H1 (cell line): ENCODE measurements around the gene NLRP3. TPM values are rescaled to one million over a fixed set of nuclear protein-coding genes. Genes with fewer than 3 reads are reported as not detected.

Experiments used
- CTCF ChIA-PET: fragments of 300-600 bp; sonication (Branson Sonifier 250); formaldehyde crosslinking; loops from one replicate; lab custom pipeline; 2021; ENCODE audit not compliant: partially characterized antibody; lab: Charles Lee
- POLR2A ChIA-PET: fragments of 300-600 bp; sonication (Branson Sonifier 250); formaldehyde crosslinking; loops from one replicate; lab custom pipeline; 2021; ENCODE audit warnings: inconsistent platforms; ENCODE audit not compliant: partially characterized antibody; lab: Charles Lee
- DNase-seq, 2 experiments: peaks; one replicate each; pipeline versions ENCODE4 v3.0.0 to v3.0.0-alpha.2; 2010 to 2022; ENCODE audit warnings: low spot score in 2 of 2, low read depth in 1 of 2, mixed read lengths in 1 of 2
- FAIRE-seq: peaks from 2 replicates; lab custom pipeline; 2011; peaks lifted over from hg19 to GRCh38; lab: Jason Lieb, UNC
- H2AFZ ChIP-seq: 2 replicates; pipeline ENCODE4 v1.8.1; 2012; ENCODE audit warnings: low read length, inconsistent platforms
- H2AK5ac ChIP-seq: 2 replicates; pipeline ENCODE4 v1.6.1; 2013; ENCODE audit warnings: low read depth, low read length
- H2BK120ac ChIP-seq: replicated peaks from 2 replicates; pipeline ENCODE3; 2013; ENCODE audit warnings: low read depth, low read length, inconsistent platforms
- H2BK12ac ChIP-seq: 2 replicates; pipeline ENCODE4 v1.6.1; 2013; ENCODE audit warnings: low read depth, low read length
- H2BK15ac ChIP-seq: 2 replicates; pipeline ENCODE4 v1.6.1; 2013; ENCODE audit warnings: low read length
- H2BK20ac ChIP-seq: 2 replicates; pipeline ENCODE4 v1.6.1; 2013; ENCODE audit warnings: low read length
- H2BK5ac ChIP-seq: 2 replicates; pipeline ENCODE4 v1.6.1; 2013; ENCODE audit warnings: low read depth, low read length
- H3K14ac ChIP-seq: 2 replicates; pipeline ENCODE4 v1.6.1; 2013; ENCODE audit warnings: inconsistent platforms; ENCODE audit not compliant: insufficient read length
- H3K18ac ChIP-seq: 2 replicates; pipeline ENCODE4 v1.6.1; 2013; ENCODE audit warnings: low read length; ENCODE audit errors: extremely low read depth
- H3K23ac ChIP-seq: 2 replicates; pipeline ENCODE4 v1.6.1; 2013; ENCODE audit warnings: inconsistent platforms; ENCODE audit not compliant: insufficient read length
- H3K23me2 ChIP-seq: 2 replicates; pipeline ENCODE4 v1.6.1; 2013; ENCODE audit warnings: low read depth, low read length
- H3K27ac ChIP-seq: 2 replicates; pipeline ENCODE4 v1.6.1; 2011; ENCODE audit warnings: low read depth, low read length, inconsistent platforms
- H3K27me3 ChIP-seq, 4 experiments: replicated peaks in 1 of 4; 1 replicate in 1 of 4; 2 replicates in 3 of 4; pipeline versions ENCODE4 v1.6.1 to v1.8.1; 2011 to 2013; ENCODE audit warnings: low read length in 3 of 4, mild to moderate bottlenecking in 3 of 4, inconsistent platforms in 2 of 4, mixed read lengths in 2 of 4, moderate library complexity in 1 of 4; ENCODE audit not compliant: control insufficient read depth in 3 of 4, insufficient read depth in 3 of 4; ENCODE audit errors: extremely low read depth in 1 of 4
- H3K36me3 ChIP-seq, 4 experiments: 2 replicates each; pipeline versions ENCODE4 v1.6.1 to v1.8.1; 2011 to 2013; ENCODE audit warnings: mild to moderate bottlenecking in 4 of 4, low read length in 3 of 4, moderate library complexity in 2 of 4, control low read depth in 1 of 4, inconsistent platforms in 1 of 4; ENCODE audit not compliant: insufficient read depth in 4 of 4, control insufficient read depth in 2 of 4
- H3K4ac ChIP-seq: replicated peaks from 2 replicates; pipeline ENCODE3; 2013; ENCODE audit warnings: low read length, low read depth, mixed read lengths, inconsistent platforms; ENCODE audit not compliant: insufficient read length
- H3K4me1 ChIP-seq, 4 experiments: replicated peaks in 1 of 4; 1 replicate in 1 of 4; 2 replicates in 3 of 4; pipeline versions ENCODE4 v1.6.1 to v1.8.1; 2011 to 2013; ENCODE audit warnings: low read length in 3 of 4, inconsistent platforms in 2 of 4, mixed read lengths in 1 of 4; ENCODE audit not compliant: insufficient read depth in 4 of 4, control insufficient read depth in 3 of 4
- H3K4me2 ChIP-seq, 2 experiments: 2 replicates each; pipeline versions ENCODE4 v1.6.1 to v1.8.1; 2011 to 2013; ENCODE audit warnings: low read depth in 2 of 2, low read length in 2 of 2, control low read depth in 1 of 2, inconsistent platforms in 1 of 2, mild to moderate bottlenecking in 1 of 2; ENCODE audit not compliant: insufficient read depth in 1 of 2
- H3K4me3 ChIP-seq, 4 experiments: fragments of 200-600, 300-600 bp in 1 of 4; sonication (generic), shearing (Covaris generic), sonication (Bioruptor Twin) in 1 of 4; 2 replicates each; pipeline versions ENCODE4 v1.5.1 to v1.8.1; 2011 to 2016; ENCODE audit warnings: low read length in 4 of 4, low read depth in 3 of 4, control low read depth in 2 of 4, inconsistent platforms in 2 of 4, mild to moderate bottlenecking in 2 of 4, mixed read lengths in 1 of 4, moderate library complexity in 1 of 4; ENCODE audit not compliant: insufficient read depth in 2 of 4; ENCODE audit errors: extremely low read depth in 1 of 4
- H3K56ac ChIP-seq: replicated peaks from 2 replicates; pipeline ENCODE3; 2013; ENCODE audit warnings: low read depth, mild to moderate bottlenecking, mixed read lengths, low read length, inconsistent platforms; ENCODE audit not compliant: insufficient read length
- H3K79me1 ChIP-seq: 2 replicates; pipeline ENCODE4 v1.6.1; 2013; ENCODE audit warnings: low read depth, low read length, control low read depth
- H3K79me2 ChIP-seq, 2 experiments: 2 replicates each; pipeline versions ENCODE4 v1.6.1 to v1.8.1; 2012 to 2013; ENCODE audit warnings: low read length in 2 of 2, mild to moderate bottlenecking in 2 of 2, inconsistent platforms in 1 of 2; ENCODE audit not compliant: insufficient read depth in 2 of 2, control insufficient read depth in 1 of 2
- H3K9ac ChIP-seq, 4 experiments: replicated peaks in 1 of 4; 1 replicate in 1 of 4; 2 replicates in 3 of 4; pipeline versions ENCODE4 v1.6.1 to v1.8.1; 2011 to 2013; ENCODE audit warnings: low read depth in 3 of 4, low read length in 3 of 4, control low read depth in 2 of 4, mild to moderate bottlenecking in 2 of 4, moderate library complexity in 2 of 4, inconsistent platforms in 1 of 4; ENCODE audit errors: extremely low read depth in 1 of 4
- H3K9me3 ChIP-seq, 2 experiments: 2 replicates each; pipeline versions ENCODE4 v1.6.1 to v1.8.1; 2012 to 2013; ENCODE audit warnings: mild to moderate bottlenecking in 2 of 2, moderate library complexity in 2 of 2, control low read depth in 1 of 2, inconsistent platforms in 1 of 2, low read depth in 1 of 2, low read length in 1 of 2, mixed read lengths in 1 of 2; ENCODE audit not compliant: insufficient read depth in 2 of 2
- H4K20me1 ChIP-seq, 2 experiments: replicated peaks in 1 of 2; 2 replicates each; pipeline versions ENCODE3 to v1.8.1; 2011 to 2013; ENCODE audit warnings: inconsistent platforms in 2 of 2, low read length in 2 of 2, mild to moderate bottlenecking in 1 of 2; ENCODE audit not compliant: insufficient read depth in 2 of 2, control insufficient read depth in 1 of 2
- H4K5ac ChIP-seq: 2 replicates; pipeline ENCODE4 v1.6.1; 2013; ENCODE audit warnings: low read length, low read depth, mixed read lengths, inconsistent platforms; ENCODE audit not compliant: insufficient read length
- H4K8ac ChIP-seq: 2 replicates; pipeline ENCODE4 v1.8.0; 2013; ENCODE audit warnings: mild to moderate bottlenecking, moderate library complexity, low read length, inconsistent platforms; ENCODE audit not compliant: insufficient read depth; ENCODE audit errors: extremely low read depth
- H4K91ac ChIP-seq: replicated peaks from 2 replicates; pipeline ENCODE3; 2013; ENCODE audit warnings: low read length, mixed read lengths, inconsistent platforms; ENCODE audit not compliant: insufficient read length
- KDM1A ChIP-seq: fragments of 200-600, 300-600 bp; sonication (generic); IDR thresholded peaks from 2 replicates; pipeline ENCODE4 v1.7.1; 2016; ENCODE audit warnings: mild to moderate bottlenecking, low read length, borderline replicate concordance
- RAD21 ChIP-seq, 2 experiments: IDR thresholded peaks in 1 of 2; conservative IDR thresholded peaks in 1 of 2; 2 replicates each; pipeline ENCODE4 v1.6.1; 2011; ENCODE audit warnings: low read depth in 2 of 2, low read length in 2 of 2, improper control_type of control experiment in 1 of 2, inconsistent platforms in 1 of 2, mild to moderate bottlenecking in 1 of 2, moderate library complexity in 1 of 2
- WGBS, 2 experiments: shearing (Covaris generic) in 1 of 2; methylation state at CpG; one replicate each; pipeline versions ENCODE4 v1.1.6 to v1.1.7; 2013 to 2015; ENCODE audit warnings: low lambda C conversion rate in 2 of 2, mixed read lengths in 2 of 2, inconsistent platforms in 1 of 2, low coverage in 1 of 2, missing lambda C conversion rate in 1 of 2; ENCODE audit not compliant: insufficient replicate concordance in 2 of 2, insufficient coverage in 1 of 2, insufficient read length in 1 of 2; ENCODE audit errors: extremely low coverage in 1 of 2, missing lambda C conversion rate in 1 of 2; 5-methylcytosine and 5-hydroxymethylcytosine counted together
- polyA plus RNA-seq, 7 experiments: library from polyadenylated mRNA; depleted of rRNA in 3 of 7; stranded (reverse) in 5 of 7; unstranded in 2 of 7; fragments of >200 nt in 5 of 7; fragments of 200-250 nt in 2 of 7; gene quantifications; 1 replicate in 5 of 7; 2 replicates in 1 of 7; 4 replicates in 1 of 7; pipeline versions ENCODE4 v1.2.1 to v1.2.3, GENCODE V29; 2011 to 2013; ENCODE audit warnings: missing spikeins in 2 of 7, mixed read lengths in 2 of 7
- total RNA-seq: library from RNA; stranded (reverse); fragmentation: NEBNext Ultra II Directional; extraction: Animal tissue kit (Norgen Biotek cat#: 25700); gene quantifications from 2 replicates; pipeline ENCODE4 v1.2.1, GENCODE V29; 2021

The NLRP3 gene
- total and polyA plus RNA-seq, 2 of the 8 experiments (the other 6 are each of a cell fraction or from before 2014, with no cell fraction given) = 0.05 to 0.19 TPM

DNA sequence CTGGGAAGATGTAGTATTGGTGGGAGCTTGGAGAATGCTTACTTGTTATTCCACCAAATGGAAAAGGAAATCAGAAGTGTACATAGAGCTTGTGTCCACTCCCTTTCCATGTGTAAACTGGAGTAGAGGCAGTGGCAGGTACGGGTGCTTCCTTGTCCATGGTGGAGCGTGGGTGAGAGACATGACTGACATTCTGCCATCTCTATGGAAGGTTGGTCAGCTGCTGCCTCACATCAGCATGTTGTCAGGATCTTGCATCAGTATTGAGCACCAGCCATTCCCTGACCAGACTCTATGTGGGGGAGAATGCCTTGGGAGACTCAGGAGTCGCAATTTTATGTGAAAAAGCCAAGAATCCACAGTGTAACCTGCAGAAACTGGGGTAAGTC lies 19.8 kb downstream of the NLRP3 start:
- no peak overlapping the region for H2BK120ac ChIP-seq
- no peak for FAIRE-seq
- no peaks in the 10 kb centered on the region; a peak in 1 of 7 replicates for H3K27me3 ChIP-seq
- ChIA-PET CTCF (interaction anchor here (0.6 to 1.7 kb wide), 2 partner anchors 10 to 17 kb away, joined by 4 read pairs; no protein-coding TSS in a partner anchor), POLR2A (no interaction called here)
- H3K23ac ChIP-seq = no peak overlapping the region
- no peak overlapping the region for H3K9ac ChIP-seq
- H3K9me3 ChIP-seq = no peaks in the 10 kb centered on the region
- H3K36me3 ChIP-seq = no peaks in the 10 kb centered on the region
- H2AFZ ChIP-seq = no peak overlapping the region
- no peak overlapping the region for H2BK20ac ChIP-seq
- peaks cover 2% of the 10 kb centered on the region; the same call in 1 of the 2 replicates for H3K23me2 ChIP-seq
- no peaks in the 10 kb centered on the region for H4K20me1 ChIP-seq
- no peaks in the 10 kb centered on the region for H3K79me2 ChIP-seq
- TF ChIP-seq RAD21 (IDR thresholded peaks at IDR 0.05 in 1 of 2, conservative IDR thresholded peaks at IDR 0.05 in 1 of 2; ENCODE audit: low read depth in 2 of 2, low read length in 2 of 2) = no peak
- TF ChIP-seq KDM1A = no peak
- H3K18ac ChIP-seq = no peak overlapping the region
- no peak overlapping the region for H3K4ac ChIP-seq
- H2BK5ac ChIP-seq = no peak overlapping the region
- H3K4me2 ChIP-seq = no peak overlapping the region
- H2BK15ac ChIP-seq = no peak overlapping the region
- no peak overlapping the region for H3K14ac ChIP-seq
- no peak overlapping the region for H3K27ac ChIP-seq
- no peak overlapping the region for H3K4me3 ChIP-seq
- no peaks in the 10 kb centered on the region for H3K79me1 ChIP-seq
- H3K56ac ChIP-seq = no peak overlapping the region
- no peak overlapping the region for H2AK5ac ChIP-seq
- no peak for DNase-seq
- H4K91ac ChIP-seq = no peak overlapping the region
- no peaks in the 10 kb centered on the region for H3K4me1 ChIP-seq
- no peak overlapping the region for H4K8ac ChIP-seq
- WGBS, 2 experiments = 93% methylated on average over 3 of the region's 3 CpGs; no CpG with 5 or more reads in 1 of the 2 experiments
- H4K5ac ChIP-seq = no peak overlapping the region
- H2BK12ac ChIP-seq = no peak overlapping the region
